Heart left ventricle (tissue), 13 donors: Measurements from ENCODE around the gene UBL4A.

Source experiments
- POLR2A ChIP-seq, 2 donors: fragments of 450-650 bp; IDR thresholded peaks; one replicate each; pipeline ENCODE4 v1.6.1; 2017; ENCODE audit warnings: antibody characterized with exemption in 2 of 2, mild to moderate bottlenecking in 2 of 2, moderate library complexity in 2 of 2
- TF ChIP-seq, protein P1 (sequence below), 12 donors: fragments of 200-600 bp; sonication (generic) in 4 of 12; IDR thresholded peaks; one replicate each; pipeline versions ENCODE4 v1.5.0 to v1.8.0; 2018 to 2022; ENCODE audit warnings: antibody characterized with exemption in 12 of 12, mild to moderate bottlenecking in 5 of 12
- donor health status: ischemic (EF 13 %, LVEDD 7.1; RV severe dilation, severe dysfunction).
- donor health status: DM: no; HTN: yes; CAD: no.
- donor health status: DM: no; HTN: no; CAD: no.
- donor health status: ischemic (EF 25% LVEDD 6.9; RV normal size, moderate dysfunction).
- donor health status: ischemic (EF 25% LVEDD 5.7; RV mildly dilated, moderate dysfunction).
- donor health status: ischemic (EF 35%, LVEDD 5.7; RV mildly dilated, moderate dysfunction).
- donor health status: nonischemic (EF 11% LVEDD 7.7; RV severe dilation, severe dysfunction).
- donor health status: DM: yes; HTN: yes; CAD: no.
- donor health status: PGD.
- donor health status: ischemic (EF 29% LVEDD 5.4; RV normal size, mild dysfunction).
- donor health status: nonischemic (EF 23%, LVEDD 6.1; RV moderate dilation, normal function).

DNA sequence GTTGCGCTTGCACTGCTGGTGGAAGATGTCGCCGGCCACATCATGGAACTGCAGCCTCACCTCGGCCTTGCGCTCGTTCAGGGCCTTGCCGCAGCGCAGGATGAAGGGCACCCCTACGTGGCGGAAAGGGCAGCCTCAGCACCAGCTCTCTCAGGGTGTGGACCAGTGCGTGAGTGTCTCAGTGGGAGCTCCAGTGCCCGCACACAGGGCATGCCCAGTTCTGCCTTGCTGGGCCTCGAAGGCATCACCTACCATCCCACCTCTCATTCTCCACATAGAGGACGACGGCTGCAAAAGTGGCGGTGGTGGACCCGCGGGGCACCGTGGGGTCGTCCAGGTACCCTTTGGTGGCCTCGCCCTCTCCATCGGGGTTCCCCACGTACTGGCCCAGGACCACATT lies 46.3 kb upstream of the UBL4A start:
- TF ChIP-seq, protein P1, sequence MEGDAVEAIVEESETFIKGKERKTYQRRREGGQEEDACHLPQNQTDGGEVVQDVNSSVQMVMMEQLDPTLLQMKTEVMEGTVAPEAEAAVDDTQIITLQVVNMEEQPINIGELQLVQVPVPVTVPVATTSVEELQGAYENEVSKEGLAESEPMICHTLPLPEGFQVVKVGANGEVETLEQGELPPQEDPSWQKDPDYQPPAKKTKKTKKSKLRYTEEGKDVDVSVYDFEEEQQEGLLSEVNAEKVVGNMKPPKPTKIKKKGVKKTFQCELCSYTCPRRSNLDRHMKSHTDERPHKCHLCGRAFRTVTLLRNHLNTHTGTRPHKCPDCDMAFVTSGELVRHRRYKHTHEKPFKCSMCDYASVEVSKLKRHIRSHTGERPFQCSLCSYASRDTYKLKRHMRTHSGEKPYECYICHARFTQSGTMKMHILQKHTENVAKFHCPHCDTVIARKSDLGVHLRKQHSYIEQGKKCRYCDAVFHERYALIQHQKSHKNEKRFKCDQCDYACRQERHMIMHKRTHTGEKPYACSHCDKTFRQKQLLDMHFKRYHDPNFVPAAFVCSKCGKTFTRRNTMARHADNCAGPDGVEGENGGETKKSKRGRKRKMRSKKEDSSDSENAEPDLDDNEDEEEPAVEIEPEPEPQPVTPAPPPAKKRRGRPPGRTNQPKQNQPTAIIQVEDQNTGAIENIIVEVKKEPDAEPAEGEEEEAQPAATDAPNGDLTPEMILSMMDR (IDR thresholded peaks at IDR 0.05), result no peak
- no peak for TF ChIP-seq POLR2A (IDR thresholded peaks at IDR 0.05)
